Measurements from ENCODE around the gene NTM. TPM values are rescaled to one million over a fixed set of nuclear protein-coding genes. Genes with fewer than 3 reads are reported as not detected.

Gene NTM
- total RNA-seq, 3 donors from 2014 or later, result 0.66 to 9.0 (median 1.0) TPM

DNA sequence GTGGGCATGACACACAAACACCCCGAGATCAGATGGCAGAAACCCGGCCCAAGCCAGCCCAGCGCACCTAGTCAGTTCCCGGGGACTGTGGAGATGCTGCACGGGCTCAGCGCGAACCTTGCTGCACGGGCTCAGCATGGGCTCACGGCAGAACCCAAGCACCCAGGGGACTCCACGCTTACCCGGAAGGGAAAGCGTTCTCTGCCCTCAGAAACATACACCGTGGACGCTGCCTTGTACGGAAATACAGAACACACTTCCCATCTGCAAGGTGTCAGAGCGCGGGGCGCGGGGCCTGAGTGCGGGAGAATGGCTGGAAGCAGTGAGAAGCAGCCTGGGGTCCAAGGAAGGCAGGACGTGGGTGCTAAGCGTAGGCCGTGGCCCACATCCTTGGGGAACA, 319.9 kb downstream of the NTM start:
- H3K4me1 ChIP-seq, result no peaks in the 10 kb centered on the region

DNA sequence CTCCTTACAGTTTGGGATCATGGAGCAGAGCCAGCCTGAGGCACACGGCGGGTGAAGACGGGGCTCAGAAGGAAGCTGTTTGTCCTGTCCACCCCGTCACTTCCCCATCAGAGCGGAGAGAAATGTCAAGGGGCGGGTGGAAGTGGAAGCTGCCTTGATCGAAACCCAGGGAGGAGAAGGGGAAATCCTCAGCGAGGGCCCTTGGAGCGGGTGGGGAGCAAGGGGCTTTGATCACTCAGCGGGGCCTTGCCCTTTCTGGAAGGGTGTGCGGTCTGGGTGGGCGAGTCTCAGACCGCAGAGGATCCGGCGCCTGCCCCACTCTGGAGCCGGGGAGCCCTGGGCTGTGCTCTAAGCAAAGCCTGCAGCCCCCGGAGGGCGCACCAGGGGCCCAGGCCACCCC, 320.4 kb downstream of the NTM start:
- Histone ChIP-seq H3K27me3 (peaks cover 0 to 48% of the 10 kb centered on the region in 2 donors), H3K27ac (no peak overlapping the region), H3K4me3 (no peak overlapping the region), H3K4me1 (no peaks in the 10 kb centered on the region), H3K9me3 (no peaks in the 10 kb centered on the region), H3K36me3 (no peaks in the 10 kb centered on the region)
- intact Hi-C loops (cut with DNase I; ENCODE audit: low total_unique reads), result no loop called here
- TF ChIP-seq POLR2AphosphoS5 (IDR thresholded peaks at IDR 0.05) (no peak), POLR2A (IDR thresholded peaks at IDR 0.05) (no peak)
- TF ChIP-seq, protein P1, sequence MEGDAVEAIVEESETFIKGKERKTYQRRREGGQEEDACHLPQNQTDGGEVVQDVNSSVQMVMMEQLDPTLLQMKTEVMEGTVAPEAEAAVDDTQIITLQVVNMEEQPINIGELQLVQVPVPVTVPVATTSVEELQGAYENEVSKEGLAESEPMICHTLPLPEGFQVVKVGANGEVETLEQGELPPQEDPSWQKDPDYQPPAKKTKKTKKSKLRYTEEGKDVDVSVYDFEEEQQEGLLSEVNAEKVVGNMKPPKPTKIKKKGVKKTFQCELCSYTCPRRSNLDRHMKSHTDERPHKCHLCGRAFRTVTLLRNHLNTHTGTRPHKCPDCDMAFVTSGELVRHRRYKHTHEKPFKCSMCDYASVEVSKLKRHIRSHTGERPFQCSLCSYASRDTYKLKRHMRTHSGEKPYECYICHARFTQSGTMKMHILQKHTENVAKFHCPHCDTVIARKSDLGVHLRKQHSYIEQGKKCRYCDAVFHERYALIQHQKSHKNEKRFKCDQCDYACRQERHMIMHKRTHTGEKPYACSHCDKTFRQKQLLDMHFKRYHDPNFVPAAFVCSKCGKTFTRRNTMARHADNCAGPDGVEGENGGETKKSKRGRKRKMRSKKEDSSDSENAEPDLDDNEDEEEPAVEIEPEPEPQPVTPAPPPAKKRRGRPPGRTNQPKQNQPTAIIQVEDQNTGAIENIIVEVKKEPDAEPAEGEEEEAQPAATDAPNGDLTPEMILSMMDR (IDR thresholded peaks at IDR 0.05), result no peak
- DNase-seq (ENCODE audit: low spot score in 2 of 2), result no peak

More for the DNA sequence above, 319.9 kb downstream of the NTM start:
- Histone ChIP-seq H3K36me3 (no peaks in the 10 kb centered on the region), H3K4me3 (no peak overlapping the region), H3K27ac (no peak overlapping the region), H3K9me3 (no peaks in the 10 kb centered on the region), H3K27me3 (peaks cover 0 to 43% of the 10 kb centered on the region in 2 donors)
- intact Hi-C loops (cut with DNase I; ENCODE audit: low total_unique reads), result no loop called here
- no peak for DNase-seq (ENCODE audit: low spot score in 2 of 2)
- no peak for TF ChIP-seq POLR2A (IDR thresholded peaks at IDR 0.05)

DNA sequence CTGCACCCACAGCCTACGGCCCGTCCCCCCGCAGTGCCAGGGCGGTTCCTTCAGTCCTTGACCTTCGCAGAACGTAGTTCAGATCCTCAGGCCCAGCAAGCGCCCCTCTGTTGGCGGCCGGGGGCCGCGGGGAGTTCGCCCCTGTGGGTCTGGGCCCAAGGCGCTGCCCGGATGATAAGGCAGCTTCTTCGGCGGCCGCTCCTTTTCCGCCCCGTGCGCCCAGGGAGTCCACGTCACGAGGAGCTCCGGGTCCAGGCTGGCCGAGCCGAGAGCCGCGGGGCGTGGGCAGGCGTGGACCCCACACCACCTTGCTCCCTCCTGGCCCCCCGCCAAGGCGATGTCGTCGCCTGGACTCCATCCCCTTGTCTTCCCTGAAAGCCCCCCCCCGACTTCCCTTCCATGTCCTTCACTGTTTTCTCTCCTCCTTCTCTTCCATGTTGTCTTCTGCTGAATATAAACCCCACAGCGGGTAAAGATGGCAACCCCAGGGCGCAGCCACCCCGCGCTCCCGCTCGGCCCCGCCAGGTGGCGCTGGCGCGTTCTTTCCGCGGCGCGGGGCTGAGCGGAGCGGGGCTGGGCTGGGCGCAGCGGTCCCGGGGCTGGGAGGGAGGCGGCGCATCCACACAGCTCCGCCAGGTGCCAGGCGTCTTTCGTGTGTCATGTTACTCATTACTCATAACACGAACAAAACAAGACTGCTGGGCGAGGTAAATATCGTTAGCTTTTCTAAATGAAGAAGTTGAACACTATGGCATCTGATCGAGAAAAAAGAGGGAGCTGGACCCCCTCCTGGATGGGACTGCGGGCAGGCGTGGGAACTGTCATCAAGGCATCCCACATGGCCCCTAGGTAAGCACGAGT, 321.0 kb downstream of the NTM start:
- H3K4me3 ChIP-seq, result no peak overlapping the region
- no peaks in the 10 kb centered on the region for H3K4me1 ChIP-seq
- H3K27ac ChIP-seq, result no peak overlapping the region
- peaks cover 0 to 49% of the 10 kb centered on the region in 2 donors for H3K27me3 ChIP-seq
- intact Hi-C loops (cut with DNase I; ENCODE audit: low total_unique reads), result no loop called here
- no peaks in the 10 kb centered on the region for H3K36me3 ChIP-seq
- TF ChIP-seq POLR2AphosphoS5 (IDR thresholded peaks at IDR 0.05) (no peak), POLR2A (IDR thresholded peaks at IDR 0.05) (no peak)
- TF ChIP-seq, protein P1 (IDR thresholded peaks at IDR 0.05), result peak in 1 of 3 donors; percentile 20
- no peaks in the 10 kb centered on the region for H3K9me3 ChIP-seq
- no peak for DNase-seq (ENCODE audit: low spot score in 2 of 2)

DNA sequence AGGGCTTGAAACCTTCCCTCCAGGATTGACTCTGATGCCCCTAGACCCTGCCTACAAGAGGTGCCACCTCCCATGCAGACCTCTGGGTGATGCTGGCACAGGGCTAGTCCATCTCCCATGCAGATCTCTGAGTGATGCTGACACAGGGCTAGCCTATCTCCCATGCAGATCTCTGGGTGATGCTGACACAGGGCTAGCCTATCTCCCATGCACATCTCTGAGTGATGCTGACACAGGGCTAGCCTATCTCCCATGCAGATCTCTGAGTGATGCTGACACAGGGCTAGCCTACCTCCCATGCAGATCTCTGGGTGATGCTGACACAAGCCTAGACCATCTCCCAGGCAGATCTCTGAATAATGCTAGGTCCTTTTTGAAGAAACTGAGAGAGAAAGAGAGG, 321.7 kb downstream of the NTM start:
- Histone ChIP-seq H3K27me3 (peaks cover 0 to 51% of the 10 kb centered on the region in 2 donors), H3K27ac (no peak overlapping the region)

DNA sequence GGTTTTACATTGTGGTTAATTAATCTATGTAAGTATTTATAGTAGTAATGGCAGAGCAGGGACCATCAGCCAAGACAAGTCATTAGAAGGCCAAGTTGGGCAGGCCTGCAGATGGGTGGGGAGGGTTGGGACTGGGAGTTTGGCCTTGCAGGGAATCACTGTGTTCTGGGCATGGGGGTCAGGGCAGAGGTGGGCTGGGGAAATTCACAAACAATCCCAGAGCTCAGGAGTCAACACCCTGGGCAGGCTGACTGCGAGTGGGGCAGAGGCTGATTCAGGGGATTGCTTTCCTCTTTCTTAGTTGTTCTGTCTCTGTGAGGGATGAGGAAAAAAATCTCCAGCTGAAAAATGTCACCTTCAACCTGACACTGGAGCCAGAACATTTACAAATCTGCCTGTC, 322.5 kb downstream of the NTM start:
- no peak for DNase-seq (ENCODE audit: low spot score in 2 of 2)
- intact Hi-C loops (cut with DNase I; ENCODE audit: low total_unique reads), result no loop called here
- TF ChIP-seq, protein P1 (IDR thresholded peaks at IDR 0.05), result no peak
- TF ChIP-seq POLR2A (IDR thresholded peaks at IDR 0.05), result no peak
- no peak for TF ChIP-seq POLR2AphosphoS5 (IDR thresholded peaks at IDR 0.05)
- no peaks in the 10 kb centered on the region for H3K9me3 ChIP-seq
- no peak overlapping the region for H3K4me3 ChIP-seq
- no peak overlapping the region for H3K27ac ChIP-seq
- peaks cover 0 to 50% of the 10 kb centered on the region in 2 donors for H3K27me3 ChIP-seq
- H3K4me1 ChIP-seq, result no peaks in the 10 kb centered on the region
- H3K36me3 ChIP-seq, result no peaks in the 10 kb centered on the region

More for the DNA sequence above, 321.7 kb downstream of the NTM start:
- no peaks in the 10 kb centered on the region for H3K36me3 ChIP-seq
- no peak overlapping the region for H3K4me3 ChIP-seq
- H3K4me1 ChIP-seq, result no peaks in the 10 kb centered on the region
- DNase-seq (ENCODE audit: low spot score in 2 of 2), result no peak
- no peak for TF ChIP-seq POLR2A (IDR thresholded peaks at IDR 0.05)
- intact Hi-C loops (cut with DNase I; ENCODE audit: low total_unique reads), result no loop called here
- no peaks in the 10 kb centered on the region for H3K9me3 ChIP-seq

DNA sequence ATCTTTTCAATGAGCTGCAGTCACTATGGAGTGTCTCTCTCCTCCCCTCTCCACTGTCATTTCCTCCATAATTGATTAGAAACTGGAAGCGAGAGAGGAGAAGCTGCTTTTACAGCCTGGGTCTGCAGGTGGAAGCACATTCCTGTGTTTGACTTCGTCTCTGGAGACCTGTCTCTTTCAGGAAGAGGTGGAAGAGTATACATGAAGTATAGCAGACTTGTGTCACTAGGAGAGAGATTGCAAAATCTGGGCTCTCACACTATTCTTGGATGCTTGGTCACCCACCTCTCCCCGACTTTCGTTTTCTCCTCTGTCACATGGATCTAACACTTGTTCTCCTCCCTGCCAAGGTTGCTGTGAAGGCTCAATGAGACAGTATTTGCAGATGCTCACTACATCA, 323.3 kb downstream of the NTM start:
- intact Hi-C loops (cut with DNase I; ENCODE audit: low total_unique reads), result no loop called here
- peaks cover 0 to 43% of the 10 kb centered on the region in 2 donors for H3K27me3 ChIP-seq
- no peak overlapping the region for H3K27ac ChIP-seq
- TF ChIP-seq POLR2A (IDR thresholded peaks at IDR 0.05), result no peak
- TF ChIP-seq POLR2AphosphoS5 (IDR thresholded peaks at IDR 0.05), result no peak
- TF ChIP-seq, protein P1 (IDR thresholded peaks at IDR 0.05), result no peak
- H3K4me3 ChIP-seq, result no peak overlapping the region
- no peaks in the 10 kb centered on the region for H3K4me1 ChIP-seq
- H3K9me3 ChIP-seq, result no peaks in the 10 kb centered on the region
- H3K36me3 ChIP-seq, result no peaks in the 10 kb centered on the region
- no peak for DNase-seq (ENCODE audit: low spot score in 2 of 2)

Data from breast epithelium (tissue), 4 donors.